ENCODE data around the gene FHOD3. TPM values are rescaled to one million over a fixed set of nuclear protein-coding genes. Genes with fewer than 3 reads are reported as not detected.

The FHOD3 gene
- total RNA-seq, 1 experiment from 2014 or later: 5.0 TPM

DNA sequence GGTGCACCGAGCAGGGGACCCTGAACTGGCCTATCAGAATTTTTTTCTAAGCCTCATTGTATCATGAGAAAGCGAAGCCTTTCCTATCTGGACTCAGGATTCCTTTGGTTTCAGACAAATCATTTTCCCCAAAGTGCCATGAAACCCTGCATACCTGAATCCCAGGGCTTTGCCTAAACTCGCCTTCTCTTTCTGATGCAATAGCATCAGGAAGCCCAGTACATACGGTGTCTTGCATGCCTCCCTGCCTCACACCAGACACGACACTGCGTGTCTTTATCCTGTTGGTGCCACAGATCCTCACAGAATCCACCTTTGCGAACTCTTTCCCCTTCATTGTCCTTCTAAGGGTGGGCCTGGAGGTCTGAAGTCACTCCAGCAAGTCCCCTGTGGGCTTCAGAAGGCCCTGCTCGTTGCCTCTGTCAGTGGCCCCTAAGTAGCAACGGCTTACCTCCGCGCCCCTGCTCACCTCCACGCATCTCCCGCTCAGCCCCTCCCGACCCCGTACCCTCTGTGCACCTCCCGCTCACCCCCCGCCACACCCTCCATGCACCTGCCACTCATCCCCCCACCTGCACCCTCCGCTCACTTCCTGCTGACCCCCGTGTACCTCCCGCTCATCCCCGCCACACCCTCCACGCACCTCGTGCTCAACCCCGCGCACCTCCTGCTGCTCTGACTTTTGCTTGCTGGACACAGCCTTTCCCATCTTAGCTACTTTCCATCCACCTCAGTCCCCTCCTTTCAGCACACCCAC, 447.9 kb downstream of the FHOD3 start:
- peak; percentile 60 for DNase-seq (ENCODE audit: unreplicated experiment)

DNA sequence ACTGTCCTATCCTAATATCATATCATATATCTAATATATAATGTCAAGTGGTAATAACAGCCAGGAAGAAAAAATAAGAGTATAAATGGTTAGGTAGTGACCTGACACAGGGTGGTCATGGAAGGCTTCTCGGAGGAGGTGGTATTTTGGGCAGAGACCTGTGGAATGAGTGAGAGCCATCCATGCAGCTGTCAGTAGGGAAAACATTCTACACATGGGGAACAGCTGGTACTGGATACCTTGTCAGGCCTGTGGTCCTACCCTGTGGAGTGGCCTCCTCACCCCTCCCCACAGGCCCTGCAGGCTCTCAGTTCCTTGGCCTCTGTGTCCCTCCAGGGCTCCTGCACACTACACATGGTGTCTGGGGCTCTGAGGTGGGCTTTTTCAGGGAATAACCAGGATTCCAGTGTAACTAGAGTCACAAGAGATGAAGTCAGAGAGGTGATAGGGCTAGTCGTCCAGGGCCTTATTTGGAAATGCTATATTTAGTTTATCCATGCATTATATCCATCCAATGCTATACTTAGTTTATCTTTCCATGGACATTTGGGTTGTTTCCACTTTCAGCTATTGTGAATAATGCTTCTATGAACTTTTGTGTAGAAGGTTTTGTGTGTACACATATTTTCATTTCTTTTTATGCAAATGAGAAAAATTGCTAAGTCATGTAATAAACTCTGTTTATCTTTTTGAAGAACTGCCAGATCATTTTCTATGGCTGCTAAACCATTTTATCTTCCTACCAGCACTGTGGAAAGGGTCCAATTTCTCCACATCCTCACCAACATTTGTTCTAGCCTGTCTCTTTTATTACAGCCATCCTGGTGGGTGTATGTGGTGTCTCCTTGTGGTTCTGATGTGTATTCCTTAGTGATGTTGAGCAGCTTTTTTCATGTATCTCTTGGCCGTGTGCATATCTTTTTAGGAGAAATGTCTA, 455.7 kb downstream of the FHOD3 start:
- no peak for DNase-seq (ENCODE audit: unreplicated experiment)
- no TSS peak for BruUV-seq (replicated peaks)
- Mint-ChIP-seq H3K27me3 (ENCODE audit: insufficient read depth, unreplicated experiment) (no peaks in the 10 kb centered on the region), H3K4me3 (ENCODE audit: unreplicated experiment) (no peak overlapping the region), H3K27ac (ENCODE audit: low read depth, unreplicated experiment) (peak overlapping the region; percentile 27), H3K4me1 (ENCODE audit: insufficient read depth, unreplicated experiment) (peaks cover 11% of the 10 kb centered on the region), H3K36me3 (ENCODE audit: insufficient read depth, unreplicated experiment) (no peaks in the 10 kb centered on the region), H3K9me3 (ENCODE audit: unreplicated experiment) (no peaks in the 10 kb centered on the region)
- POLR2A ChIA-PET: interaction anchor here (0.5 to 0.7 kb wide), 2 partner anchors 84 to 322 kb away, joined by 3 to 6 read pairs; no protein-coding TSS in a partner anchor
- CTCF ChIA-PET: interaction anchor here (0.5 to 5.5 kb wide), 2 partner anchors 66 to 494 kb away, joined by 8 to 39 read pairs; no protein-coding TSS in a partner anchor
- TF ChIP-seq, protein P1, sequence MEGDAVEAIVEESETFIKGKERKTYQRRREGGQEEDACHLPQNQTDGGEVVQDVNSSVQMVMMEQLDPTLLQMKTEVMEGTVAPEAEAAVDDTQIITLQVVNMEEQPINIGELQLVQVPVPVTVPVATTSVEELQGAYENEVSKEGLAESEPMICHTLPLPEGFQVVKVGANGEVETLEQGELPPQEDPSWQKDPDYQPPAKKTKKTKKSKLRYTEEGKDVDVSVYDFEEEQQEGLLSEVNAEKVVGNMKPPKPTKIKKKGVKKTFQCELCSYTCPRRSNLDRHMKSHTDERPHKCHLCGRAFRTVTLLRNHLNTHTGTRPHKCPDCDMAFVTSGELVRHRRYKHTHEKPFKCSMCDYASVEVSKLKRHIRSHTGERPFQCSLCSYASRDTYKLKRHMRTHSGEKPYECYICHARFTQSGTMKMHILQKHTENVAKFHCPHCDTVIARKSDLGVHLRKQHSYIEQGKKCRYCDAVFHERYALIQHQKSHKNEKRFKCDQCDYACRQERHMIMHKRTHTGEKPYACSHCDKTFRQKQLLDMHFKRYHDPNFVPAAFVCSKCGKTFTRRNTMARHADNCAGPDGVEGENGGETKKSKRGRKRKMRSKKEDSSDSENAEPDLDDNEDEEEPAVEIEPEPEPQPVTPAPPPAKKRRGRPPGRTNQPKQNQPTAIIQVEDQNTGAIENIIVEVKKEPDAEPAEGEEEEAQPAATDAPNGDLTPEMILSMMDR (IDR thresholded peaks at IDR 0.05; ENCODE audit: unreplicated experiment): no peak
- intact Hi-C loops (cut with micrococcal nuclease): loop anchor here (10.0 kb wide), 2 partner anchors 338 to 728 kb away; no protein-coding TSS in a partner anchor

More for the DNA sequence above, 447.9 kb downstream of the FHOD3 start:
- intact Hi-C loops (cut with micrococcal nuclease): no loop called here
- TF ChIP-seq, protein P1 (IDR thresholded peaks at IDR 0.05; ENCODE audit: unreplicated experiment): no peak
- no peaks in the 10 kb centered on the region for H3K27me3 Mint-ChIP-seq (ENCODE audit: insufficient read depth, unreplicated experiment)
- peak overlapping the region; percentile 47 for H3K27ac Mint-ChIP-seq (ENCODE audit: low read depth, unreplicated experiment)
- no TSS peak for BruUV-seq (replicated peaks)
- CTCF ChIA-PET: interaction anchor here (0.9 to 2.5 kb wide), 3 partner anchors 57 to 84 kb away, joined by 3 to 26 read pairs (median 4); no protein-coding TSS in a partner anchor
- POLR2A ChIA-PET: interaction anchor here (0.7 kb wide), 1 partner anchor 23 kb away, joined by 3 read pairs; no protein-coding TSS in a partner anchor
- no peaks in the 10 kb centered on the region for H3K36me3 Mint-ChIP-seq (ENCODE audit: insufficient read depth, unreplicated experiment)
- peaks cover 10% of the 10 kb centered on the region for H3K4me1 Mint-ChIP-seq (ENCODE audit: insufficient read depth, unreplicated experiment)
- no peaks in the 10 kb centered on the region for H3K9me3 Mint-ChIP-seq (ENCODE audit: unreplicated experiment)
- no peak overlapping the region for H3K4me3 Mint-ChIP-seq (ENCODE audit: unreplicated experiment)

DNA sequence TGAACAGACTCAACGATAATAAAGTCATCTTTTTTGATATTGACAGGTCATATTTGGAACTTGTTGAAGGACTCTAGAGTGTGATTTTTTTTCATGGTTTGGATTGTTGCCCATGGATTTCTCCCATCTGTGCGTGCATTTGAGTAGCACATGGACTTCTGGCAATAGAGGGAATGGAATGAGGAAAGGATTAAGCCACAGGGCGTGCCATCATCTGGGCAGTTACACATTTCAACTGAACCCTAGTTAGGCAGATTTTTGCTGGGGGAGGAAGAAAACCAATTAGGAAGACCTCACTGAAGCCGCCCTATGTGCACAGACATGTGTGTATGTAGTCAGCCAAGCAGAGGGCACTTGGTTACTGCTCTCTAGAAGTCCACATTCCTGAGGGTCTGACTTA, 458.7 kb downstream of the FHOD3 start:
- ChIA-PET CTCF (interaction anchor here (0.5 to 6.6 kb wide), 11 partner anchors 20 to 1979 kb away, joined by 3 to 135 read pairs (median 3); no protein-coding TSS in a partner anchor), POLR2A (interaction anchor here (1.8 kb wide), 1 partner anchor 68 kb away, joined by 8 read pairs; no protein-coding TSS in a partner anchor)
- Mint-ChIP-seq H3K4me3 (ENCODE audit: unreplicated experiment) (no peak overlapping the region), H3K4me1 (ENCODE audit: insufficient read depth, unreplicated experiment) (peaks cover 11% of the 10 kb centered on the region), H3K27ac (ENCODE audit: low read depth, unreplicated experiment) (peak overlapping the region; percentile 49), H3K36me3 (ENCODE audit: insufficient read depth, unreplicated experiment) (no peaks in the 10 kb centered on the region), H3K27me3 (ENCODE audit: insufficient read depth, unreplicated experiment) (no peaks in the 10 kb centered on the region), H3K9me3 (ENCODE audit: unreplicated experiment) (no peaks in the 10 kb centered on the region)
- no TSS peak for BruUV-seq (replicated peaks)
- intact Hi-C loops (cut with micrococcal nuclease): loop anchor here (2.0 to 10.0 kb wide), 5 partner anchors 175 to 999 kb away; no protein-coding TSS in a partner anchor
- TF ChIP-seq, protein P1 (IDR thresholded peaks at IDR 0.05; ENCODE audit: unreplicated experiment): no peak
- DNase-seq (ENCODE audit: unreplicated experiment): peak; percentile 19
